Stomach (tissue), 9 donors: ENCODE data around the gene KCNJ5. TPM values are rescaled to one million over a fixed set of nuclear protein-coding genes. Genes with fewer than 3 reads are reported as not detected.

Experiments used
- DNase-seq, 2 donors: peaks; one replicate each; pipeline versions ENCODE4 v3.0.0 to v3.0.0-alpha.2; 2013 to 2019
- H3K27ac ChIP-seq, 5 donors: fragments of 200-600 bp in 4 of 5; sonication (generic) in 4 of 5; one replicate each; pipeline ENCODE4 v1.5.1; 2013 to 2019; ENCODE audit warnings: mild to moderate bottlenecking in 1 of 5, moderate library complexity in 1 of 5
- H3K27me3 ChIP-seq, 3 donors: fragments of 200-600 bp; sonication (generic); one replicate each; pipeline ENCODE4 v1.5.1; 2017 to 2019; ENCODE audit warnings: mixed run types in 1 of 3
- H3K36me3 ChIP-seq, 4 donors: fragments of 200-600 bp; sonication (generic); 1 replicate in 3 of 4; 2 replicates in 1 of 4; pipeline ENCODE4 v1.5.1; 2016 to 2019
- H3K4me1 ChIP-seq, 4 donors: fragments of 200-600 bp; sonication (generic); one replicate each; pipeline ENCODE4 v1.5.1; 2016 to 2019
- H3K4me3 ChIP-seq, 4 donors: fragments of 200-600 bp; sonication (generic) in 3 of 4; one replicate each; pipeline ENCODE4 v1.5.1; 2016 to 2019; ENCODE audit warnings: mild to moderate bottlenecking in 1 of 4
- H3K9me3 ChIP-seq, 4 donors: fragments of 200-600 bp; sonication (generic); one replicate each; pipeline ENCODE4 v1.5.1; 2016 to 2019
- CTCF ChIP-seq, 7 experiments: fragments of 450-650 bp in 4 of 7; fragments of 200-600 bp in 3 of 7; sonication (generic) in 3 of 7; IDR thresholded peaks; one replicate each; pipeline ENCODE4 v1.5.1; 2016 to 2019; ENCODE audit warnings: antibody characterized with exemption in 7 of 7, control low read depth in 2 of 7, mild to moderate bottlenecking in 1 of 7
- EP300 ChIP-seq: sonication (generic); formaldehyde crosslinking; IDR thresholded peaks from one replicate; pipeline ENCODE4 v1.6.1; 2017; ENCODE audit warnings: antibody characterized with exemption
- POLR2A ChIP-seq, 4 donors: fragments of 450-650 bp; IDR thresholded peaks; one replicate each; pipeline ENCODE4 v1.6.1; 2016; ENCODE audit warnings: antibody characterized with exemption in 4 of 4, control low read depth in 2 of 4, mild to moderate bottlenecking in 1 of 4, moderate library complexity in 1 of 4
- POLR2AphosphoS5 ChIP-seq, 3 donors: sonication (generic); formaldehyde crosslinking; IDR thresholded peaks; one replicate each; pipeline ENCODE4 v1.6.1; 2016; ENCODE audit warnings: antibody characterized with exemption in 3 of 3
- WGBS, 5 donors: extraction: QIAGEN DNeasy Blood & Tissue Kit in 3 of 5; methylation state at CpG; one replicate each; pipeline versions ENCODE4 v1.1.5 to v1.1.7; 2013 to 2018; 5-methylcytosine and 5-hydroxymethylcytosine counted together
- intact Hi-C: fragments of 100-400 bp; cut with DNase I; formaldehyde crosslinking; loops from one replicate; pipeline ENCODE4 v1.15.1; 2023; ENCODE audit warnings: low total_unique reads
- polyA plus RNA-seq, 3 donors: library from polyadenylated mRNA; stranded (reverse); fragments of 200-250 nt; gene quantifications; one replicate each; pipeline ENCODE4 v1.2.3, GENCODE V29; 2013
- total RNA-seq, 5 donors: library from RNA; depleted of rRNA; stranded (reverse); fragments of >200 nt; gene quantifications; one replicate each; pipeline versions ENCODE4 v1.1.0 to v1.2.3, GENCODE V29; 2014 to 2016
- donor health status: healthy with polysubstance abuse.
- donor health status: Bipolar disorder and iron deficiency.
- donor health status: healthy.

KCNJ5 gene
- total and polyA plus RNA-seq, 8 donors = 0.25 to 1.9 (median 0.83) TPM; not detected in 2

- no peaks in the 10 kb centered on the region for H3K27me3 ChIP-seq
- H3K36me3 ChIP-seq = no peaks in the 10 kb centered on the region
- no peaks in the 10 kb centered on the region for H3K4me1 ChIP-seq
- no peak overlapping the region for H3K27ac ChIP-seq
- H3K9me3 ChIP-seq = no peaks in the 10 kb centered on the region
- H3K4me3 ChIP-seq = no peak overlapping the region
- no peak for DNase-seq
- 69 to 88% (median 80%) methylated on average over 3 of the region's 3 CpGs for WGBS, 5 donors
- intact Hi-C loops = no loop called here
- TF ChIP-seq CTCF (IDR thresholded peaks at IDR 0.05) = no peak
Measured at GRCh38 chr11:128931066-128931465, 39.9 kb downstream of the KCNJ5 start.

- H3K36me3 ChIP-seq = no peaks in the 10 kb centered on the region
- no peak overlapping the region for H3K27ac ChIP-seq
- H3K9me3 ChIP-seq = no peaks in the 10 kb centered on the region
- H3K4me3 ChIP-seq = no peak overlapping the region
- TF ChIP-seq POLR2A (IDR thresholded peaks at IDR 0.05) (no peak), EP300 (no peak), CTCF (IDR thresholded peaks at IDR 0.05) (no peak), POLR2AphosphoS5 (IDR thresholded peaks at IDR 0.05) (no peak)
- intact Hi-C loops = no loop called here
- DNase-seq = no peak
- WGBS, 5 donors = 75 to 89% (median 86%) methylated on average over 6 of the region's 6 CpGs
- H3K27me3 ChIP-seq = no peaks in the 10 kb centered on the region
- no peaks in the 10 kb centered on the region for H3K4me1 ChIP-seq
Measured at GRCh38 chr11:128931668-128932067, 40.5 kb downstream of the KCNJ5 start.

- Histone ChIP-seq H3K27ac (no peak overlapping the region), H3K9me3 (no peaks in the 10 kb centered on the region), H3K36me3 (no peaks in the 10 kb centered on the region), H3K27me3 (no peaks in the 10 kb centered on the region), H3K4me1 (no peaks in the 10 kb centered on the region), H3K4me3 (no peak overlapping the region)
- intact Hi-C loops = no loop called here
- no peak for DNase-seq
- 78 to 86% (median 85%) methylated on average over 7 of the region's 7 CpGs for WGBS, 5 donors
- TF ChIP-seq POLR2AphosphoS5 (IDR thresholded peaks at IDR 0.05) = no peak
- no peak for TF ChIP-seq CTCF (IDR thresholded peaks at IDR 0.05)
- TF ChIP-seq EP300 = no peak
- TF ChIP-seq POLR2A (IDR thresholded peaks at IDR 0.05) = no peak
Measured at GRCh38 chr11:128933481-128934178, 42.5 kb downstream of the KCNJ5 start.

- 89 to 94% (median 92%) methylated on average over 7 of the region's 7 CpGs for WGBS, 5 donors
- Histone ChIP-seq H3K27ac (no peak overlapping the region), H3K27me3 (no peaks in the 10 kb centered on the region), H3K36me3 (no peaks in the 10 kb centered on the region), H3K9me3 (no peaks in the 10 kb centered on the region), H3K4me1 (no peaks in the 10 kb centered on the region), H3K4me3 (no peak overlapping the region)
- TF ChIP-seq POLR2A (IDR thresholded peaks at IDR 0.05) = no peak
- TF ChIP-seq CTCF (IDR thresholded peaks at IDR 0.05) = no peak
- DNase-seq = no peak
- intact Hi-C loops = no loop called here
Measured at GRCh38 chr11:128934351-128934750, 43.2 kb downstream of the KCNJ5 start.
